Neural progenitor cell (in vitro differentiated cells): ENCODE results near the gene TCF7L1. TPM values are rescaled to one million over a fixed set of nuclear protein-coding genes. Genes with fewer than 3 reads are reported as not detected.

Source experiments
- DNase-seq: peaks from one replicate; pipeline ENCODE4 v3.0.0-alpha.2; 2016; ENCODE audit warnings: low spot score
- H2AFZ ChIP-seq: fragments of 200-600 bp; sonication (generic); replicated peaks from 2 replicates; pipeline ENCODE4 v1.6.1; 2016; ENCODE audit warnings: antibody characterized with exemption
- H3F3A ChIP-seq: fragments of 200-600 bp; sonication (generic); 2 replicates; pipeline ENCODE4 v1.6.1; 2016; ENCODE audit warnings: antibody characterized with exemption, low read depth
- H3K27ac ChIP-seq: fragments of 200-600 bp; sonication (generic); 2 replicates; pipeline ENCODE4 v1.5.1; 2016; ENCODE audit warnings: mild to moderate bottlenecking
- H3K27me3 ChIP-seq: fragments of 200-600 bp; sonication (generic); 2 replicates; pipeline ENCODE4 v1.6.1; 2016; ENCODE audit warnings: mild to moderate bottlenecking, moderate library complexity
- H3K36me3 ChIP-seq: fragments of 200-600 bp; sonication (generic); 2 replicates; pipeline ENCODE4 v1.5.1; 2016
- H3K4me1 ChIP-seq: fragments of 200-600 bp; sonication (generic); 2 replicates; pipeline ENCODE4 v1.6.1; 2016; ENCODE audit warnings: mixed run types
- H3K4me2 ChIP-seq: fragments of 200-600 bp; sonication (generic); 2 replicates; pipeline ENCODE4 v1.6.1; 2016
- H3K4me3 ChIP-seq: fragments of 200-600 bp; sonication (generic); 2 replicates; pipeline ENCODE4 v1.5.1; 2016
- H3K79me2 ChIP-seq: fragments of 200-600 bp; sonication (generic); 2 replicates; pipeline ENCODE4 v1.6.1; 2016; ENCODE audit warnings: low read depth
- H3K9ac ChIP-seq: fragments of 200-600 bp; sonication (generic); 2 replicates; pipeline ENCODE4 v1.6.1; 2016
- H3K9me3 ChIP-seq: fragments of 200-600 bp; sonication (generic); 2 replicates; pipeline ENCODE4 v1.5.1; 2016; ENCODE audit warnings: low read depth
- H4K20me1 ChIP-seq: fragments of 200-600 bp; sonication (generic); 2 replicates; pipeline ENCODE4 v1.6.1; 2016; ENCODE audit warnings: low read depth
- H3K27ac Mint-ChIP-seq: 3 replicates; pipeline ENCODE4 v1.8.0; 2021; ENCODE audit warnings: mixed read lengths
- H3K27me3 Mint-ChIP-seq: 2 replicates; pipeline ENCODE4 v1.8.0; 2022; ENCODE audit warnings: low read depth, mild to moderate bottlenecking, inconsistent platforms, moderate library complexity, mixed read lengths; ENCODE audit not compliant: insufficient read depth
- H3K36me3 Mint-ChIP-seq: 3 replicates; pipeline ENCODE4 v1.8.0; 2021; ENCODE audit warnings: mixed read lengths
- H3K4me1 Mint-ChIP-seq: 3 replicates; pipeline ENCODE4 v1.8.0; 2021; ENCODE audit warnings: mixed read lengths
- H3K4me3 Mint-ChIP-seq: 3 replicates; pipeline ENCODE4 v1.8.0; 2021; ENCODE audit warnings: mild to moderate bottlenecking, moderate library complexity, mixed read lengths
- H3K9me3 Mint-ChIP-seq: 3 replicates; pipeline ENCODE4 v1.8.0; 2020; ENCODE audit warnings: mixed read lengths
- CTCF ChIP-seq: fragments of 200-600 bp; sonication (generic); IDR thresholded peaks from 2 replicates; pipeline ENCODE4 v1.5.1; 2017; ENCODE audit warnings: antibody characterized with exemption, mild to moderate bottlenecking
- EZH2 ChIP-seq: fragments of 200-600 bp; sonication (generic); IDR thresholded peaks from 2 replicates; pipeline ENCODE4 v1.6.1; 2017; ENCODE audit warnings: antibody characterized with exemption, mild to moderate bottlenecking, moderate library complexity
- EZH2phosphoT487 ChIP-seq: fragments of 200-600 bp; sonication (generic); IDR thresholded peaks from 2 replicates; pipeline ENCODE4 v1.6.1; 2017; ENCODE audit warnings: antibody characterized with exemption
- total RNA-seq: library from RNA; depleted of rRNA; stranded (reverse); fragments of >200 nt; gene quantifications from 2 replicates; pipeline ENCODE4 v1.2.3, GENCODE V29; 2015; ENCODE audit warnings: low replicate concordance

The TCF7L1 gene
- total RNA-seq, 1 donor from 2014 or later: 1.0 TPM

GRCh38 chr2:85167479-85167878 is 34.3 kb downstream of the TCF7L1 start:
- H3K9me3 ChIP-seq: no peaks in the 10 kb centered on the region
- H3K27ac ChIP-seq: no peak overlapping the region
- Mint-ChIP-seq H3K36me3 (peaks cover 3% of the 10 kb centered on the region), H3K4me3 (no peak overlapping the region), H3K27me3 (peaks cover under 1% of the 10 kb centered on the region), H3K4me1 (peaks cover 36% of the 10 kb centered on the region), H3K9me3 (no peaks in the 10 kb centered on the region), H3K27ac (no peak overlapping the region)
- no peak overlapping the region for H2AFZ ChIP-seq
- TF ChIP-seq CTCF (no peak), EZH2phosphoT487 (no peak)
- peaks cover 30% of the 10 kb centered on the region for H3F3A ChIP-seq
- H3K27me3 ChIP-seq: no peaks in the 10 kb centered on the region
- no peak overlapping the region for H3K4me2 ChIP-seq
- H3K9ac ChIP-seq: no peak overlapping the region
- no peak for DNase-seq
- peaks cover 39% of the 10 kb centered on the region for H3K4me1 ChIP-seq
- H3K4me3 ChIP-seq: no peak overlapping the region
- H4K20me1 ChIP-seq: peaks cover 42% of the 10 kb centered on the region
- peaks cover 58% of the 10 kb centered on the region for H3K79me2 ChIP-seq
- no peaks in the 10 kb centered on the region for H3K36me3 ChIP-seq

- no peak overlapping the region for H3K9ac ChIP-seq
- no peaks in the 10 kb centered on the region for H3K36me3 ChIP-seq
- H3K9me3 ChIP-seq: no peaks in the 10 kb centered on the region
- no peak overlapping the region for H3K4me3 ChIP-seq
- no peak overlapping the region for H3K4me3 Mint-ChIP-seq
- peaks cover 31% of the 10 kb centered on the region for H3K4me1 ChIP-seq
- no peaks in the 10 kb centered on the region for H3K27me3 ChIP-seq
- H3K4me1 Mint-ChIP-seq: peaks cover 27% of the 10 kb centered on the region
- TF ChIP-seq EZH2phosphoT487: no peak
- no peak for TF ChIP-seq EZH2
- TF ChIP-seq CTCF: no peak
- no peak overlapping the region for H3K27ac Mint-ChIP-seq
- H3K9me3 Mint-ChIP-seq: no peaks in the 10 kb centered on the region
- H3K36me3 Mint-ChIP-seq: peaks cover 3% of the 10 kb centered on the region
- peaks cover 46% of the 10 kb centered on the region for H3K79me2 ChIP-seq
- H3K27me3 Mint-ChIP-seq: peaks cover 3% of the 10 kb centered on the region
- H2AFZ ChIP-seq: no peak overlapping the region
- H3K27ac ChIP-seq: no peak overlapping the region
- H4K20me1 ChIP-seq: peaks cover 27% of the 10 kb centered on the region
- no peak for DNase-seq
- H3F3A ChIP-seq: peaks cover 15% of the 10 kb centered on the region
- no peak overlapping the region for H3K4me2 ChIP-seq
Measured at GRCh38 chr2:85168942-85169341, 35.8 kb downstream of the TCF7L1 start.

GRCh38 chr2:85169581-85169980 is 36.4 kb downstream of the TCF7L1 start:
- H3K27ac ChIP-seq: no peak overlapping the region
- H3K9me3 ChIP-seq: no peaks in the 10 kb centered on the region
- H3F3A ChIP-seq: peaks cover 9% of the 10 kb centered on the region
- no peak for DNase-seq
- H3K4me1 ChIP-seq: peaks cover 28% of the 10 kb centered on the region
- peaks cover 49% of the 10 kb centered on the region for H3K79me2 ChIP-seq
- H3K4me1 Mint-ChIP-seq: peaks cover 23% of the 10 kb centered on the region
- peaks cover 21% of the 10 kb centered on the region for H4K20me1 ChIP-seq
- H2AFZ ChIP-seq: no peak overlapping the region
- no peaks in the 10 kb centered on the region for H3K9me3 Mint-ChIP-seq
- H3K27ac Mint-ChIP-seq: no peak overlapping the region
- no peak overlapping the region for H3K4me2 ChIP-seq
- H3K9ac ChIP-seq: no peak overlapping the region
- H3K36me3 Mint-ChIP-seq: peaks cover 3% of the 10 kb centered on the region
- no peak overlapping the region for H3K4me3 Mint-ChIP-seq
- H3K36me3 ChIP-seq: no peaks in the 10 kb centered on the region
- peaks cover 3% of the 10 kb centered on the region for H3K27me3 Mint-ChIP-seq
- no peak overlapping the region for H3K4me3 ChIP-seq
- no peaks in the 10 kb centered on the region for H3K27me3 ChIP-seq
- TF ChIP-seq CTCF (no peak), EZH2 (no peak), EZH2phosphoT487 (no peak)
